Adipocyte (in vitro differentiated cells): ENCODE measurements around the gene ADCY3.

Source experiments
- DNase-seq: peaks from one replicate; pipeline ENCODE4 v3.0.0-alpha.2; 2015; ENCODE audit warnings: low read depth
- H3K27me3 ChIP-seq: replicated peaks from 2 replicates; pipeline ENCODE4 v1.7.0; 2013; ENCODE audit warnings: mild to moderate bottlenecking, low read length, moderate library complexity; ENCODE audit not compliant: control insufficient read depth, insufficient read depth
- H3K36me3 ChIP-seq: 2 replicates; pipeline ENCODE4 v1.7.0; 2013; ENCODE audit warnings: low read length, mild to moderate bottlenecking, moderate library complexity; ENCODE audit not compliant: control insufficient read depth, insufficient read depth, severe bottlenecking
- H3K4me1 ChIP-seq: 2 replicates; pipeline ENCODE4 v1.7.0; 2013; ENCODE audit warnings: mild to moderate bottlenecking, low read length, moderate library complexity; ENCODE audit not compliant: control insufficient read depth, insufficient read depth
- H3K4me3 ChIP-seq: 2 replicates; pipeline ENCODE4 v1.7.0; 2013; ENCODE audit warnings: mild to moderate bottlenecking, low read length, moderate library complexity
- H3K9ac ChIP-seq: 2 replicates; pipeline ENCODE4 v1.7.0; 2013; ENCODE audit warnings: mild to moderate bottlenecking, low read length, moderate library complexity
- H3K9me3 ChIP-seq: 2 replicates; pipeline ENCODE4 v1.7.0; 2013; ENCODE audit warnings: mild to moderate bottlenecking, low read length, moderate library complexity; ENCODE audit not compliant: control insufficient read depth

ADCY3 gene

GRCh38 chr2:24903161-24904103, 16.6 kb downstream of the ADCY3 start:
- Histone ChIP-seq H3K9me3 (no peaks in the 10 kb centered on the region), H3K4me3 (no peak overlapping the region), H3K9ac (no peak overlapping the region), H3K4me1 (peaks cover 13% of the 10 kb centered on the region), H3K36me3 (peaks cover 27% of the 10 kb centered on the region), H3K27me3 (no peaks in the 10 kb centered on the region)
- DNase-seq = no peak

- peaks cover 14% of the 10 kb centered on the region for H3K9me3 ChIP-seq
- H3K9ac ChIP-seq = no peak overlapping the region
- H3K4me3 ChIP-seq = no peak overlapping the region
- peaks cover 35% of the 10 kb centered on the region for H3K36me3 ChIP-seq
- no peaks in the 10 kb centered on the region for H3K27me3 ChIP-seq
- H3K4me1 ChIP-seq = no peaks in the 10 kb centered on the region
- DNase-seq = no peak
Measured at GRCh38 chr2:24899361-24899910, 20.6 kb downstream of the ADCY3 start.

- Histone ChIP-seq H3K36me3 (peaks cover 33% of the 10 kb centered on the region), H3K4me3 (no peak overlapping the region), H3K4me1 (no peaks in the 10 kb centered on the region), H3K9ac (no peak overlapping the region), H3K27me3 (no peaks in the 10 kb centered on the region), H3K9me3 (peaks cover 22% of the 10 kb centered on the region)
- no peak for DNase-seq
Measured at GRCh38 chr2:24898122-24899109, 21.6 kb downstream of the ADCY3 start.

GRCh38 chr2:24894750-24895149, 25.3 kb downstream of the ADCY3 start:
- no peak for DNase-seq
- no peaks in the 10 kb centered on the region for H3K27me3 ChIP-seq

GRCh38 chr2:24893934-24894333, 26.1 kb downstream of the ADCY3 start:
- Histone ChIP-seq H3K27me3 (no peaks in the 10 kb centered on the region), H3K9ac (no peak overlapping the region), H3K36me3 (peaks cover 18% of the 10 kb centered on the region), H3K4me1 (no peaks in the 10 kb centered on the region), H3K9me3 (peaks cover 25% of the 10 kb centered on the region), H3K4me3 (no peak overlapping the region)
- peak; percentile 58 for DNase-seq

More at GRCh38 chr2:24894750-24895149, 25.3 kb downstream of the ADCY3 start:
- Histone ChIP-seq H3K36me3 (peaks cover 14% of the 10 kb centered on the region), H3K9ac (no peak overlapping the region), H3K4me1 (no peaks in the 10 kb centered on the region), H3K4me3 (no peak overlapping the region), H3K9me3 (peaks cover 25% of the 10 kb centered on the region)

GRCh38 chr2:24892928-24893327, 27.1 kb downstream of the ADCY3 start:
- Histone ChIP-seq H3K4me3 (no peak overlapping the region), H3K9me3 (peaks cover 25% of the 10 kb centered on the region), H3K27me3 (no peaks in the 10 kb centered on the region), H3K36me3 (peaks cover 19% of the 10 kb centered on the region), H3K4me1 (no peaks in the 10 kb centered on the region), H3K9ac (no peak overlapping the region)
- peak; percentile 47 for DNase-seq

GRCh38 chr2:24891201-24891600, 28.8 kb downstream of the ADCY3 start:
- peaks cover 23% of the 10 kb centered on the region for H3K9me3 ChIP-seq
- peaks cover 14% of the 10 kb centered on the region for H3K36me3 ChIP-seq
- H3K4me1 ChIP-seq = no peaks in the 10 kb centered on the region
- no peaks in the 10 kb centered on the region for H3K27me3 ChIP-seq
- no peak for DNase-seq
- no peak overlapping the region for H3K9ac ChIP-seq
- H3K4me3 ChIP-seq = no peak overlapping the region

GRCh38 chr2:24889221-24889620, 30.8 kb downstream of the ADCY3 start:
- Histone ChIP-seq H3K4me3 (no peak overlapping the region), H3K36me3 (peaks cover 14% of the 10 kb centered on the region)

GRCh38 chr2:24888177-24888576, 31.9 kb downstream of the ADCY3 start:
- Histone ChIP-seq H3K27me3 (no peaks in the 10 kb centered on the region), H3K9me3 (peaks cover 3% of the 10 kb centered on the region), H3K36me3 (peaks cover 14% of the 10 kb centered on the region), H3K4me1 (peaks cover 10% of the 10 kb centered on the region), H3K9ac (no peak overlapping the region), H3K4me3 (no peak overlapping the region)
- DNase-seq = no peak

More at GRCh38 chr2:24889221-24889620, 30.8 kb downstream of the ADCY3 start:
- no peak for DNase-seq
- H3K27me3 ChIP-seq = no peaks in the 10 kb centered on the region
- H3K9me3 ChIP-seq = peaks cover 10% of the 10 kb centered on the region
- no peaks in the 10 kb centered on the region for H3K4me1 ChIP-seq
- H3K9ac ChIP-seq = no peak overlapping the region

- DNase-seq = no peak
- peaks cover 10% of the 10 kb centered on the region for H3K4me1 ChIP-seq
- no peaks in the 10 kb centered on the region for H3K27me3 ChIP-seq
- H3K9me3 ChIP-seq = peaks cover 3% of the 10 kb centered on the region
- peaks cover 14% of the 10 kb centered on the region for H3K36me3 ChIP-seq
- H3K4me3 ChIP-seq = no peak overlapping the region
- H3K9ac ChIP-seq = no peak overlapping the region
Measured at GRCh38 chr2:24887307-24887874, 32.6 kb downstream of the ADCY3 start.
